ENCODE results near the gene IPMK.
A peak's percentile ranks its signal among the peaks of the same experiment; 100 is the strongest.
"Not testable (repeated sequence)": the region's sequence is repeated elsewhere in the genome, so short reads cannot be mapped to it uniquely, and the experiment has no call there.

IPMK gene

DNA sequence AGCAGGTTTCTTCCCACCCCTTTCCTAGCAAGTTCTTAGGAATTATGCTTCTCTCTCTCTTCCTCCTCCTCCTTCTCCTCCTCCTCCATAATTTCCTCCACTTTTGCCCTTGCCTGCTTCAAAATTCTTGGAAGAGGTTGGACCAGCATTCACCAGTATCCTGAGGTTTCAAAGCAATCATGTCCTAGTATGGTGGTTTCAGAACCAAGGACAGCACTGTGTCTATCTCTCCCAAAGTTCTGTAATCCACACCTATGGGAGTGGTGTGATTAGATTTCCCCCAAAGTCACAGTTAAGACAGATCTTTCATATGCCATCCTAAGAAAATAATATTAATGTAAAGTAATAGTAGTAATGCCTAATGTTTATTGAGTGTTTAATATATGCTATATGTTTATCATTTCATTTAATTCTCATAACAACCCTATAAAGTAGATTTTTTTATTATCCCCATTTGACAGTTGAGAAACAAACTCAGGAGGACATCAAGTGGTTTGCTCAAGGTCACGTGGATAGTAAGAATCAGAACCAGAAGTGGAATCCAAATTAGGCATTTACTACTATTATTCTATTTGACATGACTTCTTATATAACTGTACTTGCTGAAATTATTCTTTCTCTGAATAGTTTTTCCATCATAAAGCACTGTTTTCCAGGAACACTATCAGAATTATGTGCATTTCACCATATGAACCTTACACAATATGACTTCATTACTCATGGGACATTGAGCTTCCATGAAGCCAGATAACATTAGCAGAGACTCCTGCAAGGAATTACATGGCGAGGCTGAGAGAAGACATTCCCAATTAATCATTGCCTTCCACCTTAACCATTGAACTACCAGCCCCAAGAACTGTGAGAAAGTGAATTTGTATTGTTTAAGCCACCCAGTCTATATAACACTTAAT lies 91.4 kb downstream of the IPMK start:
- DNase-seq, result peak; percentile 39
- in situ Hi-C loops (cut with HindIII; ENCODE audit: low pct_ligation_motif_present, low pct_unique_long_range_greater_than_20kb, low sequenced_read_pairs), result no loop called here

DNA sequence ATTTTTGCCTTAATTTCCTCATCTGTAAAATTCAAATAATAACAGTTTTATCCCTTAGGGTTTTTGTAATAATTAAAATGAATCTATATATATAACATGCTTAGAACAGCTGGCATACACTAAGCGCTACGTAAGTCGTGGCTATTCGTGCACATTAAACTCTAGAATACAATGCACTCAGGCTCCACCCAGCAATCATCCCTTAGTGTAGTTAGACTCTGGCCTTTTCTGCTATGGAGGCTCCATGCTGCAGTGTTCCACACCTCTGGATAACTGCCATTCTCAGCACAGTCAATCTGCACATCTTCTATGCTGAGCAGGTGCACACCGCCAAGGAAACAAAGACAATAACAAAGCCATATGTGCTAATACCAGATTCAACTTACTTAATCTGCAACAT lies 92.9 kb downstream of the IPMK start:
- no peak for DNase-seq
- in situ Hi-C loops (cut with HindIII; ENCODE audit: low pct_ligation_motif_present, low pct_unique_long_range_greater_than_20kb, low sequenced_read_pairs), result no loop called here

- in situ Hi-C loops (cut with HindIII; ENCODE audit: low pct_ligation_motif_present, low pct_unique_long_range_greater_than_20kb, low sequenced_read_pairs), result no loop called here
- no peak for DNase-seq
Measured at GRCh38 chr10:58173391-58173790, 94.3 kb downstream of the IPMK start.

- no peak for DNase-seq
- in situ Hi-C loops (cut with HindIII; ENCODE audit: low pct_ligation_motif_present, low pct_unique_long_range_greater_than_20kb, low sequenced_read_pairs), result no loop called here
Measured at GRCh38 chr10:58171146-58171545, 96.5 kb downstream of the IPMK start.

DNA sequence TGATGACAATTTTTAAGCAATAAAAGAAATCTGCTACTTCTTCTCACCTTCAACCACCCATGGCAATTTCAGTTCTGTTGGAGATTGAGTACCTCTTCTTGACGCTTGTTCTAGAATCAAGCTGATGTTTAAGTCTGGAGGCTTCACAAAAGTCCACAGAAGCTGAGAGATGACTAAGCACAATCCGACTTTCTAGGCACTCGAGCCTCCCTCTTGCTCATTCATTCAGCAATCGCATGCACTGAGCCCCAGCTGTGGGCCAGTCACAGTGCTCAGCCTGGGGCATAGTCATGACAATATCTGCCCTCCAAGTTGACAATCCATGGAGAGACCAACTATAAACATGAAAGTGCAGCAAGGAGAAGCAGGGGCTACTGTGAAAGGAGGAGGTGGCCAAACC lies 103.2 kb downstream of the IPMK start:
- in situ Hi-C loops (cut with HindIII; ENCODE audit: low pct_ligation_motif_present, low pct_unique_long_range_greater_than_20kb, low sequenced_read_pairs), result no loop called here
- no peak for DNase-seq

DNA sequence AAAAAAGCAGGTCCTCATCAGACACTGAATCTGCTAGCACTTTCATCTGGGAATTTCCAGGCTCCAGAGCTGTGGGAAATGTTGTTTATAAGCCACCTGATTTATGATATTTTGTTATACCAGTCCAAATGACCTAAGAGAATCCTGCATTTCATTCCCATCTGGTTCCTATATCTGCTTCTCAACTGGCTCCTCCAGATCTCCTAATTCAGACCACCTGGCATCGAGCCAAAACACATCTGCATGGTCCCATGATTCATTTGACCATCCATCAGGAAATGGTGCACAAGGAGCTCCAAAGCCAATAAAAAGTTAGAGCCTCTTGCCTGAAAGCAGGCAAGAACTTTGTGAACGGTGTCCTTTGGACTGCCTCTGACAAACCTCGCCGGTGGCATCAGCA lies 108.9 kb downstream of the IPMK start:
- no peak for DNase-seq
- in situ Hi-C loops (cut with HindIII; ENCODE audit: low pct_ligation_motif_present, low pct_unique_long_range_greater_than_20kb, low sequenced_read_pairs), result no loop called here

- DNase-seq, result peak; percentile 92
- in situ Hi-C loops (cut with HindIII; ENCODE audit: low pct_ligation_motif_present, low pct_unique_long_range_greater_than_20kb, low sequenced_read_pairs), result no loop called here
Measured at GRCh38 chr10:58157076-58157766, 110.5 kb downstream of the IPMK start.

GRCh38 chr10:58155941-58156340 lies 111.8 kb downstream of the IPMK start:
- DNase-seq; in situ Hi-C loops (cut with HindIII; ENCODE audit: low pct_ligation_motif_present, low pct_unique_long_range_greater_than_20kb, low sequenced_read_pairs): not testable (repeated sequence)

DNA sequence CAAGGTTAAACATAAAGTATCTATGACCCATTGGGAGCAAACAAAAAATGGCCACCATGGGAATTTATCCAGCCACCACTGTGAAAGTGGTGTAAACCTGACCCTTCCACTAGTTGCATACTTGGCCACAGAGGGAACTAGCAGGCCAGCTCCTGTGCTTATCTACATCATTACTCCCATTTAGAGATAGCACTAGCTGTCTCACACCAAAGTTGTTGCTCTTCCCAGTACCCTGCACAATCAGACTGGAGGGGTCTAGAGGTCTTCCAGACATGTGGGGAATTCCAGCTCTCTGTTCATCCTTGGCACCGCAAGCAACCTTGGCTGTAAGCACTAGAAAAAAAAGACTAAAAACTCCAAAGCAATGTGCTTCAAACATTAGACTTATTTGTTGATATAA lies 113.9 kb downstream of the IPMK start:
- in situ Hi-C loops (cut with HindIII; ENCODE audit: low pct_ligation_motif_present, low pct_unique_long_range_greater_than_20kb, low sequenced_read_pairs), result no loop called here
- DNase-seq, result no peak

DNA sequence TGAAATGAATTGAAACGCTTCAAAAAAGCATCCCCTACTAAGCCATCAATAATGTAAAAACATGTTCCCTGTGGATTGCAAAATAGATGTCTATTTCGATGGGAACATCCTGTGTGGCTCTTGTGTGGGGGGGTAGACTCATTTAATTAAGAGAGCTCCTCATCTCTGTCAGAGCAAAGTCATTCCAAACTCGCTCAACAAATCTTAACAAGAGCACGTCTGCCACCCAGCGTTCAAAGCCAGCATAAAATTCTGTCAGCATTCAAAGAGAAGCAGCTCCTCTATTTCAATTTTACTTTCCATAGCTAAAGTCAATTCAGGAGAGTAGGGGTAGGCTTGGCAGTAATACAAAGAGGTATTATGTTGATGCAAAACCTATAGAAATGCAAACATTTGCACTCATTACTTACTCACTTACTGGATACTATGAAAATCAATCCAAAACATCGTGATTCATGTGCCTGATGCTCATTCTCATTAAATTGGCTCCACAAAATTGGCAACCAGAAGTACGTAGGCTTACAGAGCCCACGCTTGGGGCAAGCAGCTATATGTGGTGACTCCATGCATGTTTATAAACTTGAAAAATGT lies 114.9 kb downstream of the IPMK start:
- in situ Hi-C loops (cut with HindIII; ENCODE audit: low pct_ligation_motif_present, low pct_unique_long_range_greater_than_20kb, low sequenced_read_pairs), result no loop called here
- peak; percentile 66 for DNase-seq

DNA sequence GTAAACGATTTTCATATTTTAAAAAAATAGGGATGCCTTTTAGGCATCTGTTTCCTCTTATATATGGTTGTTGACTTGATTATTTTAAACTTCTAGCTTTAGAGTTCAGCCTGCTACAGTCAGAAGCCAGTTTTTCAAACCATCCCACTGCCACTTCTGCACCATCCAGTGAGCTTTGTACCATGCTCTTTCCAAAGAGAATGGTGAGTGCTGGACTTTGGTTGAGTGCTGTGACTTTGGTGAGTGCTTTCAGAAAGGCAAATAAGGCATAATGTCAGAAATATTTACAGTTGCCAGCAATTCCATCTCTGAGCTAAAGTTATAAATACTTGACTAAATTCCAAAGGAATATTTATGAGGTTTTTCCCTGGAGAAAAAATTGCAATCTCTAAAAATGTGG lies 117.4 kb downstream of the IPMK start:
- no peak for DNase-seq
- in situ Hi-C loops (cut with HindIII; ENCODE audit: low pct_ligation_motif_present, low pct_unique_long_range_greater_than_20kb, low sequenced_read_pairs), result no loop called here

DNA sequence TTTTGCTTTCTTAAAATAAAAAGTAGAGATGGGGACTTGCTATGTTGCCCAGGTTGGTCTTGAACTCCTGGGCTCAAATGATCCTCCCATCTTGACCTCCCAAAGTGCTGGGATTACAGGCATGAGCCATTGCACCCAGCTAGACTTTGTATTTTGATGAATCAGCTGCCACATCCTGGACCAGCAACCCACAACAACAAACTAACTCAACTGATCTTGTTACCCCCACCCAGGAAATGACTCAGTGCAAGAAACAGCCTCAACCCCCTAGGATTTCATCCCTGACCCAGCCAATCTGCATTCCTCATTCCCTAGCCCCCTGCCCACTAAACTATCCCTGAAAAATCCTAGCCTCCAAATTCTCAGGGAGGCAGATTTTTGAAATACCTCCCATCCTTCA lies 123.8 kb downstream of the IPMK start:
- no peak for DNase-seq
- in situ Hi-C loops (cut with HindIII; ENCODE audit: low pct_ligation_motif_present, low pct_unique_long_range_greater_than_20kb, low sequenced_read_pairs), result no loop called here
